ENCODE data around the gene SRSF11. TPM values are rescaled to one million over a fixed set of nuclear protein-coding genes. Genes with fewer than 3 reads are reported as not detected.

The SRSF11 gene
- polyA plus RNA-seq, 3 donors = 60.0 to 189 (median 66.5) TPM

DNA sequence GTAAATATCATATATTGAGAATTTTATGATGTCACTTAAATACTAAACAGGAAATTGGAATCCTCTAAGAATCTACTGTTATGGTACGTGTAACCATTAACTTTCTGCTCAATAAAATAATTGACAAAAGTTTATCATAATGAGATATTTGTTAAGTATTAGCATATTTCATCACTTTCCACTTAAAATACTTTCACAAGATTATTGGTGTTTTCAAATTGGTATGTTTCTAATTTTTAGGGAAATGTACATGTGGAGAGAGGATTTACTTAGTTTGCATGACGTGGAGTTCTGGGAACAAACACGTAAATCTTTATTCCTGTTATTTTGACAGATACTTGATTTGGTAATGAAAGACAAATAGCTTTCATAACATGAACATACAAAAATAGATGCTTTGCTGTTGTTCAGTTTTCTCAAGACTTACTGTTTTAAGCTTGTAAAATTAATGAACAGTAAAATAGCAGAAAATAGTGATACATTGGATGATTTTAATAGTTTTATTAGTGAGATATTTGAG, 1.6 kb downstream of the SRSF11 start:
- WGBS (ENCODE audit: insufficient coverage) = no CpG with 5 or more reads among the region's 3 CpGs
- Histone ChIP-seq H3K27me3 (ENCODE audit: control insufficient read depth in 2 of 2, insufficient read depth in 2 of 2, low read length in 2 of 2) (no peaks in the 10 kb centered on the region), H4K20me1 (ENCODE audit: insufficient read depth, low read length) (peaks cover 44% of the 10 kb centered on the region), H3K79me2 (ENCODE audit: insufficient read depth, low read length) (peaks cover 92% of the 10 kb centered on the region), H3K36me3 (replicated peaks in 1 of 2; ENCODE audit: control insufficient read depth in 1 of 2, insufficient read depth in 2 of 2, low read length in 2 of 2) (peaks cover 15 to 37% of the 10 kb centered on the region in 2 donors), H3K27ac (ENCODE audit: low read depth in 1 of 2, low read length in 2 of 2) (peak overlapping the region in 1 of 2 donors; percentile 96), H3K4me3 (replicated peaks in 1 of 3; ENCODE audit: low read depth in 2 of 3, low read length in 3 of 3) (peak overlapping the region in 1 of 3 experiments; percentile 87), H3K4me2 (replicated peaks; ENCODE audit: extremely low read depth, low read length, poor library complexity, severe bottlenecking) (peak overlapping the region; percentile 78), H3K4me1 (ENCODE audit: control insufficient read depth in 1 of 2, insufficient read depth in 2 of 2, low read length in 2 of 2) (peaks cover 14 to 32% of the 10 kb centered on the region in 2 donors), H3K9ac (ENCODE audit: insufficient read depth, low read length, poor library complexity, severe bottlenecking) (no peak overlapping the region), H3K9me3 (replicated peaks in 1 of 2; ENCODE audit: control insufficient read depth in 1 of 2, insufficient read depth in 1 of 2, low read length in 2 of 2) (no peaks in the 10 kb centered on the region), H2AFZ (ENCODE audit: insufficient read depth, low read depth, low read length, poor library complexity, severe bottlenecking) (no peak overlapping the region)
- DNase-seq = no peak
- no peak overlapping the region for H3K4me3 Mint-ChIP-seq
- H3K9me3 Mint-ChIP-seq = no peaks in the 10 kb centered on the region
- H3K27me3 Mint-ChIP-seq (ENCODE audit: low read depth in 3 of 3) = no peaks in the 10 kb centered on the region
- peaks cover 21 to 29% of the 10 kb centered on the region in 2 donors for H3K36me3 Mint-ChIP-seq
- intact Hi-C loops (cut with micrococcal nuclease) = no loop called here
- TF ChIP-seq CTCF (IDR thresholded peaks at IDR 0.05) = no peak
- peaks cover 28% of the 10 kb centered on the region for H3K4me1 Mint-ChIP-seq
- H3K27ac Mint-ChIP-seq = peak overlapping the region in 3 of 7 donors; percentile 91 to 97 (median 96)

- Histone ChIP-seq H3K4me1 (ENCODE audit: control insufficient read depth in 1 of 2, insufficient read depth in 2 of 2, low read length in 2 of 2) (peaks cover 14 to 32% of the 10 kb centered on the region in 2 donors), H3K27ac (ENCODE audit: low read depth in 1 of 2, low read length in 2 of 2) (no peak overlapping the region)
Observed at GRCh38 chr1:70224954-70225353, 3.8 kb downstream of the SRSF11 start.

More at GRCh38 chr1:70224954-70225353, 3.8 kb downstream of the SRSF11 start:
- WGBS (ENCODE audit: insufficient coverage) = 100% methylated on average over 1 of the region's 2 CpGs
- Mint-ChIP-seq H3K4me1 (peaks cover 25% of the 10 kb centered on the region), H3K27me3 (ENCODE audit: low read depth in 3 of 3) (no peaks in the 10 kb centered on the region), H3K27ac (no peak overlapping the region), H3K4me3 (no peak overlapping the region), H3K9me3 (no peaks in the 10 kb centered on the region), H3K36me3 (peaks cover 34 to 41% of the 10 kb centered on the region in 2 donors)
- DNase-seq = no peak
- no peak overlapping the region for H3K4me2 ChIP-seq (replicated peaks; ENCODE audit: extremely low read depth, low read length, poor library complexity, severe bottlenecking)
- H3K4me3 ChIP-seq (replicated peaks in 1 of 3; ENCODE audit: low read depth in 2 of 3, low read length in 3 of 3) = no peak overlapping the region
- no peaks in the 10 kb centered on the region for H3K9me3 ChIP-seq (replicated peaks in 1 of 2; ENCODE audit: control insufficient read depth in 1 of 2, insufficient read depth in 1 of 2, low read length in 2 of 2)
- peaks cover 64% of the 10 kb centered on the region for H4K20me1 ChIP-seq (ENCODE audit: insufficient read depth, low read length)
- peaks cover 90% of the 10 kb centered on the region for H3K79me2 ChIP-seq (ENCODE audit: insufficient read depth, low read length)
- peaks cover 36 to 57% of the 10 kb centered on the region in 2 donors for H3K36me3 ChIP-seq (replicated peaks in 1 of 2; ENCODE audit: control insufficient read depth in 1 of 2, insufficient read depth in 2 of 2, low read length in 2 of 2)
- H3K27me3 ChIP-seq (ENCODE audit: control insufficient read depth in 2 of 2, insufficient read depth in 2 of 2, low read length in 2 of 2) = no peaks in the 10 kb centered on the region
- TF ChIP-seq CTCF (IDR thresholded peaks at IDR 0.05) = no peak
- no peak overlapping the region for H2AFZ ChIP-seq (ENCODE audit: insufficient read depth, low read depth, low read length, poor library complexity, severe bottlenecking)
- no peak overlapping the region for H3K9ac ChIP-seq (ENCODE audit: insufficient read depth, low read length, poor library complexity, severe bottlenecking)
- intact Hi-C loops (cut with micrococcal nuclease) = no loop called here

Data from CD14-positive monocyte (primary cell).